H1 (cell line): ENCODE results near the gene PTX4. TPM values are rescaled to one million over a fixed set of nuclear protein-coding genes. Genes with fewer than 3 reads are reported as not detected.

ENCODE experiments used
- KDM1A ChIP-seq: fragments of 200-600, 300-600 bp; sonication (generic); IDR thresholded peaks from 2 replicates; pipeline ENCODE4 v1.7.1; 2016; ENCODE audit warnings: mild to moderate bottlenecking, low read length, borderline replicate concordance
- SIN3A ChIP-seq, 2 experiments: IDR thresholded peaks in 1 of 2; conservative IDR thresholded peaks in 1 of 2; 2 replicates each; pipeline ENCODE4 v1.6.1; 2011 to 2012; ENCODE audit warnings: low read length in 2 of 2, improper control_type of control experiment in 1 of 2, low read depth in 1 of 2, mild to moderate bottlenecking in 1 of 2
- SIX5 ChIP-seq: IDR thresholded peaks from 2 replicates; pipeline ENCODE4 v1.6.1; 2011; ENCODE audit warnings: mild to moderate bottlenecking, low read depth, low read length
- polyA plus RNA-seq, 7 experiments: library from polyadenylated mRNA; depleted of rRNA in 3 of 7; stranded (reverse) in 5 of 7; unstranded in 2 of 7; fragments of >200 nt in 5 of 7; fragments of 200-250 nt in 2 of 7; gene quantifications; 1 replicate in 5 of 7; 2 replicates in 1 of 7; 4 replicates in 1 of 7; pipeline versions ENCODE4 v1.2.1 to v1.2.3, GENCODE V29; 2011 to 2013; ENCODE audit warnings: missing spikeins in 2 of 7, mixed read lengths in 2 of 7
- total RNA-seq: library from RNA; stranded (reverse); fragmentation: NEBNext Ultra II Directional; extraction: Animal tissue kit (Norgen Biotek cat#: 25700); gene quantifications from 2 replicates; pipeline ENCODE4 v1.2.1, GENCODE V29; 2021
- TF ChIP-seq, protein P1 (sequence below): fragments of 300-600 bp; sonication (generic); IDR thresholded peaks from 2 replicates; pipeline ENCODE4 v1.7.1; 2012; ENCODE audit warnings: low read length, moderate library complexity, mild to moderate bottlenecking, inconsistent platforms; ENCODE audit not compliant: insufficient replicate concordance

Gene PTX4
- total and polyA plus RNA-seq, 2 of the 8 experiments (the other 6 are each of a cell fraction or from before 2014, with no cell fraction given) = not detected

DNA sequence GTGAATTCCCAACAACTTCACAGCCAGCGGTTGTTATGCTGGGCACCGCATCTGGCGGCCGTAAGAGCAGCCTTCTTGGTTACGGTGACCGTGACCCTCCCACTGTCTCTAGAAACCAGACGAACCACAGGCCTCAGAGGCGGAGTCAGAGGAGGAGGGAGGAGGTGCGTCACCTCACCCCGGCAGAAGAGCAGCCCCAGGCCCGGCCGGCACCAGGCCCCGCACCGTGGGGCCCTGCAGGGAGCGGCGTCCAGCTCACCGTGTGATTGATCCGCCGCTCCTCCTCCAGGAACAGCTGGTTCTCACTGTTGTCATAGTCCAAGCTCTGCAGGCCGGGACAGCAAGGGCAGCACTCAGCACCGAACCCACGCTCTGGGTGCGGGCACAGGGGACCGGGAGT, 27.6 kb downstream of the PTX4 start (continued):
- TF ChIP-seq KDM1A (no peak), SIX5 (no peak), SIN3A (conservative IDR thresholded peaks at IDR 0.05 in 1 of 2, IDR thresholded peaks at IDR 0.05 in 1 of 2; ENCODE audit: low read depth in 1 of 2, low read length in 2 of 2) (no peak)
- TF ChIP-seq, protein P1, sequence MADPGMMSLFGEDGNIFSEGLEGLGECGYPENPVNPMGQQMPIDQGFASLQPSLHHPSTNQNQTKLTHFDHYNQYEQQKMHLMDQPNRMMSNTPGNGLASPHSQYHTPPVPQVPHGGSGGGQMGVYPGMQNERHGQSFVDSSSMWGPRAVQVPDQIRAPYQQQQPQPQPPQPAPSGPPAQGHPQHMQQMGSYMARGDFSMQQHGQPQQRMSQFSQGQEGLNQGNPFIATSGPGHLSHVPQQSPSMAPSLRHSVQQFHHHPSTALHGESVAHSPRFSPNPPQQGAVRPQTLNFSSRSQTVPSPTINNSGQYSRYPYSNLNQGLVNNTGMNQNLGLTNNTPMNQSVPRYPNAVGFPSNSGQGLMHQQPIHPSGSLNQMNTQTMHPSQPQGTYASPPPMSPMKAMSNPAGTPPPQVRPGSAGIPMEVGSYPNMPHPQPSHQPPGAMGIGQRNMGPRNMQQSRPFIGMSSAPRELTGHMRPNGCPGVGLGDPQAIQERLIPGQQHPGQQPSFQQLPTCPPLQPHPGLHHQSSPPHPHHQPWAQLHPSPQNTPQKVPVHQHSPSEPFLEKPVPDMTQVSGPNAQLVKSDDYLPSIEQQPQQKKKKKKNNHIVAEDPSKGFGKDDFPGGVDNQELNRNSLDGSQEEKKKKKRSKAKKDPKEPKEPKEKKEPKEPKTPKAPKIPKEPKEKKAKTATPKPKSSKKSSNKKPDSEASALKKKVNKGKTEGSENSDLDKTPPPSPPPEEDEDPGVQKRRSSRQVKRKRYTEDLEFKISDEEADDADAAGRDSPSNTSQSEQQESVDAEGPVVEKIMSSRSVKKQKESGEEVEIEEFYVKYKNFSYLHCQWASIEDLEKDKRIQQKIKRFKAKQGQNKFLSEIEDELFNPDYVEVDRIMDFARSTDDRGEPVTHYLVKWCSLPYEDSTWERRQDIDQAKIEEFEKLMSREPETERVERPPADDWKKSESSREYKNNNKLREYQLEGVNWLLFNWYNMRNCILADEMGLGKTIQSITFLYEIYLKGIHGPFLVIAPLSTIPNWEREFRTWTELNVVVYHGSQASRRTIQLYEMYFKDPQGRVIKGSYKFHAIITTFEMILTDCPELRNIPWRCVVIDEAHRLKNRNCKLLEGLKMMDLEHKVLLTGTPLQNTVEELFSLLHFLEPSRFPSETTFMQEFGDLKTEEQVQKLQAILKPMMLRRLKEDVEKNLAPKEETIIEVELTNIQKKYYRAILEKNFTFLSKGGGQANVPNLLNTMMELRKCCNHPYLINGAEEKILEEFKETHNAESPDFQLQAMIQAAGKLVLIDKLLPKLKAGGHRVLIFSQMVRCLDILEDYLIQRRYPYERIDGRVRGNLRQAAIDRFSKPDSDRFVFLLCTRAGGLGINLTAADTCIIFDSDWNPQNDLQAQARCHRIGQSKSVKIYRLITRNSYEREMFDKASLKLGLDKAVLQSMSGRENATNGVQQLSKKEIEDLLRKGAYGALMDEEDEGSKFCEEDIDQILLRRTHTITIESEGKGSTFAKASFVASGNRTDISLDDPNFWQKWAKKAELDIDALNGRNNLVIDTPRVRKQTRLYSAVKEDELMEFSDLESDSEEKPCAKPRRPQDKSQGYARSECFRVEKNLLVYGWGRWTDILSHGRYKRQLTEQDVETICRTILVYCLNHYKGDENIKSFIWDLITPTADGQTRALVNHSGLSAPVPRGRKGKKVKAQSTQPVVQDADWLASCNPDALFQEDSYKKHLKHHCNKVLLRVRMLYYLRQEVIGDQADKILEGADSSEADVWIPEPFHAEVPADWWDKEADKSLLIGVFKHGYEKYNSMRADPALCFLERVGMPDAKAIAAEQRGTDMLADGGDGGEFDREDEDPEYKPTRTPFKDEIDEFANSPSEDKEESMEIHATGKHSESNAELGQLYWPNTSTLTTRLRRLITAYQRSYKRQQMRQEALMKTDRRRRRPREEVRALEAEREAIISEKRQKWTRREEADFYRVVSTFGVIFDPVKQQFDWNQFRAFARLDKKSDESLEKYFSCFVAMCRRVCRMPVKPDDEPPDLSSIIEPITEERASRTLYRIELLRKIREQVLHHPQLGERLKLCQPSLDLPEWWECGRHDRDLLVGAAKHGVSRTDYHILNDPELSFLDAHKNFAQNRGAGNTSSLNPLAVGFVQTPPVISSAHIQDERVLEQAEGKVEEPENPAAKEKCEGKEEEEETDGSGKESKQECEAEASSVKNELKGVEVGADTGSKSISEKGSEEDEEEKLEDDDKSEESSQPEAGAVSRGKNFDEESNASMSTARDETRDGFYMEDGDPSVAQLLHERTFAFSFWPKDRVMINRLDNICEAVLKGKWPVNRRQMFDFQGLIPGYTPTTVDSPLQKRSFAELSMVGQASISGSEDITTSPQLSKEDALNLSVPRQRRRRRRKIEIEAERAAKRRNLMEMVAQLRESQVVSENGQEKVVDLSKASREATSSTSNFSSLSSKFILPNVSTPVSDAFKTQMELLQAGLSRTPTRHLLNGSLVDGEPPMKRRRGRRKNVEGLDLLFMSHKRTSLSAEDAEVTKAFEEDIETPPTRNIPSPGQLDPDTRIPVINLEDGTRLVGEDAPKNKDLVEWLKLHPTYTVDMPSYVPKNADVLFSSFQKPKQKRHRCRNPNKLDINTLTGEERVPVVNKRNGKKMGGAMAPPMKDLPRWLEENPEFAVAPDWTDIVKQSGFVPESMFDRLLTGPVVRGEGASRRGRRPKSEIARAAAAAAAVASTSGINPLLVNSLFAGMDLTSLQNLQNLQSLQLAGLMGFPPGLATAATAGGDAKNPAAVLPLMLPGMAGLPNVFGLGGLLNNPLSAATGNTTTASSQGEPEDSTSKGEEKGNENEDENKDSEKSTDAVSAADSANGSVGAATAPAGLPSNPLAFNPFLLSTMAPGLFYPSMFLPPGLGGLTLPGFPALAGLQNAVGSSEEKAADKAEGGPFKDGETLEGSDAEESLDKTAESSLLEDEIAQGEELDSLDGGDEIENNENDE = no peak
